ENCODE results near the gene NEURL1B.

Gene NEURL1B

GRCh38 chr5:172730981-172731679, 90.1 kb downstream of the NEURL1B start:
- H3K4me3 Mint-ChIP-seq, result no peak overlapping the region
- no peak for DNase-seq
- H3K9me3 Mint-ChIP-seq, result no peaks in the 10 kb centered on the region
- H3K36me3 Mint-ChIP-seq (ENCODE audit: low read depth), result no peaks in the 10 kb centered on the region
- H3K27me3 Mint-ChIP-seq (ENCODE audit: low read depth, poor library complexity), result peaks cover 32% of the 10 kb centered on the region
- H3K27ac Mint-ChIP-seq, result no peak overlapping the region
- TF ChIP-seq CTCF (IDR thresholded peaks at IDR 0.05), result no peak
- peaks cover 41% of the 10 kb centered on the region for H3K4me1 Mint-ChIP-seq

GRCh38 chr5:172731680-172732074, 90.6 kb downstream of the NEURL1B start:
- Mint-ChIP-seq H3K27ac (no peak overlapping the region), H3K4me3 (no peak overlapping the region), H3K36me3 (ENCODE audit: low read depth) (no peaks in the 10 kb centered on the region), H3K4me1 (peaks cover 40% of the 10 kb centered on the region), H3K9me3 (no peaks in the 10 kb centered on the region), H3K27me3 (ENCODE audit: low read depth, poor library complexity) (peaks cover 28% of the 10 kb centered on the region)
- no peak for TF ChIP-seq CTCF (IDR thresholded peaks at IDR 0.05)
- no peak for DNase-seq

- DNase-seq, result no peak
- Mint-ChIP-seq H3K4me1 (peaks cover 43% of the 10 kb centered on the region), H3K36me3 (ENCODE audit: low read depth) (no peaks in the 10 kb centered on the region), H3K4me3 (no peak overlapping the region), H3K9me3 (no peaks in the 10 kb centered on the region), H3K27me3 (ENCODE audit: low read depth, poor library complexity) (peaks cover 26% of the 10 kb centered on the region), H3K27ac (no peak overlapping the region)
- TF ChIP-seq CTCF (IDR thresholded peaks at IDR 0.05), result no peak
Observed at GRCh38 chr5:172732201-172732865, 91.3 kb downstream of the NEURL1B start.

- H3K4me3 Mint-ChIP-seq, result no peak overlapping the region
Observed at GRCh38 chr5:172733131-172733973, 92.3 kb downstream of the NEURL1B start.

GRCh38 chr5:172733974-172734346, 92.9 kb downstream of the NEURL1B start:
- Mint-ChIP-seq H3K4me1 (peaks cover 40% of the 10 kb centered on the region), H3K9me3 (no peaks in the 10 kb centered on the region), H3K27ac (peak overlapping the region; percentile 90), H3K36me3 (ENCODE audit: low read depth) (no peaks in the 10 kb centered on the region), H3K4me3 (no peak overlapping the region), H3K27me3 (ENCODE audit: low read depth, poor library complexity) (peaks cover 21% of the 10 kb centered on the region)
- no peak for TF ChIP-seq CTCF (IDR thresholded peaks at IDR 0.05)
- no peak for DNase-seq

More at GRCh38 chr5:172733131-172733973, 92.3 kb downstream of the NEURL1B start:
- Mint-ChIP-seq H3K4me1 (peaks cover 40% of the 10 kb centered on the region), H3K9me3 (no peaks in the 10 kb centered on the region), H3K36me3 (ENCODE audit: low read depth) (no peaks in the 10 kb centered on the region), H3K27me3 (ENCODE audit: low read depth, poor library complexity) (peaks cover 26% of the 10 kb centered on the region), H3K27ac (peak overlapping the region; percentile 90)
- peak; percentile 37 for DNase-seq
- TF ChIP-seq CTCF (IDR thresholded peaks at IDR 0.05), result no peak

Data from nephron progenitor cell (in vitro differentiated cells).